Stimulated activated CD8-positive, alpha-beta memory T cell treated with anti-CD3 and anti-CD28 coated beads, Interleukin-2, amount 100 ng/mL, for 48 hours (primary cell): ENCODE results near the gene AXIN1.
"Not testable (repeated sequence)": the region's sequence is repeated elsewhere in the genome, so short reads cannot be mapped to it uniquely, and the experiment has no call there.

Experiments used
- DNase-seq, 2 donors: peaks; one replicate each; pipeline ENCODE4 v3.0.0-alpha.2; 2020; ENCODE audit warnings: low read depth in 2 of 2

The AXIN1 gene

DNA sequence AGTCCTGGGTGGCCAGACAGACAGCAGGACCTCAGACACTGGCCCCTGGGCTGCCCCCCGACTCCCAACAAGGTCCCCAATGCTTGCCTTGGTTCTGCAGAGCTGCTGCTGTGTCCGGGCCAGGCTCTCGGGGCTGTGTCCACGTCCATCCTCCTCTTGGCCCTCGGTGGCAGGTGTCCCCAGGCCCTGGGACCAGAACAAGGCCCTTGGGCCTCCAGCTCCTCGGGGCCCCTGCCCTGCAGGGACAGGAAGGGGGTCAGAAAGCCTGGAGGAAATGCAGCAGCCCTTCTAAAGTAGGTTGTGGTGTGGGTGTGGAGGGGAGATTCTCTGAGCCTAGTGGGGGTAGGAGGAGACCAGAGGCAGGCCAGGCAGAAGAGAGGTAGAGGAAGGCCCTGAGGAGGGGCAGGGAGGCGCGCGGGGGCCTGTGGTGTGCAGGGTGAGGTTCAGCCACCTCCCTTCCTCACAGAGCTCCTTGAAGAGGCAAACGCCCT, 2.5 kb upstream of the AXIN1 start:
- DNase-seq: no peak

DNA sequence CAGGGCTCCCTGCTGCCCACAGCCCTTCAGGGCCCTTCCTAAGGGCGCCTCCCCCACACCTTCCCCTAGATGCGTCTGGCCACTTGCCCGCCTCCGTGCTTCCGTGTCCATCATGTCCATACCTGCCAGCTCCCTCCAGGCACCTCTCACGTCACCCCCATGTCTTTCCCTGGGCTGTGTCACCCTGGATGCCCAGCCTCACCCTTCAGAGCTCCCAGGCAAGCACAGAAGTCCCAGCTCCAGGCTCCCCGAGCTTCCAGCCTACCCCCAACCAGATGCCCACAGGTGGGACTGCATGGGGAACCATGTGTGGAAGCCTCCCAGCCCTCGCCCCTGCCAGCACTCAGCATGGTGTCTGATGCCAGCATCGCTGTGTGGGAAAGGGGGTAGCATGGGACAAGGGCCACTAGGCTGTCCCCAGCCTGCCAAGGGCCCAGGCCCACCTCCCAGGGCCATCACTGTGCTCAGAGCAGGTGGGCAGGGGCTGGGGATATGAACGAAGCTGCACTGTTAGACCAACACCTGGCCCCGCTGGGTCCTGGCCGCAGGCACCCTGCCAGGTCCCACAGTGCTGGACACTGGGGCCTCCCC, 1.9 kb upstream of the AXIN1 start:
- no peak for DNase-seq

DNA sequence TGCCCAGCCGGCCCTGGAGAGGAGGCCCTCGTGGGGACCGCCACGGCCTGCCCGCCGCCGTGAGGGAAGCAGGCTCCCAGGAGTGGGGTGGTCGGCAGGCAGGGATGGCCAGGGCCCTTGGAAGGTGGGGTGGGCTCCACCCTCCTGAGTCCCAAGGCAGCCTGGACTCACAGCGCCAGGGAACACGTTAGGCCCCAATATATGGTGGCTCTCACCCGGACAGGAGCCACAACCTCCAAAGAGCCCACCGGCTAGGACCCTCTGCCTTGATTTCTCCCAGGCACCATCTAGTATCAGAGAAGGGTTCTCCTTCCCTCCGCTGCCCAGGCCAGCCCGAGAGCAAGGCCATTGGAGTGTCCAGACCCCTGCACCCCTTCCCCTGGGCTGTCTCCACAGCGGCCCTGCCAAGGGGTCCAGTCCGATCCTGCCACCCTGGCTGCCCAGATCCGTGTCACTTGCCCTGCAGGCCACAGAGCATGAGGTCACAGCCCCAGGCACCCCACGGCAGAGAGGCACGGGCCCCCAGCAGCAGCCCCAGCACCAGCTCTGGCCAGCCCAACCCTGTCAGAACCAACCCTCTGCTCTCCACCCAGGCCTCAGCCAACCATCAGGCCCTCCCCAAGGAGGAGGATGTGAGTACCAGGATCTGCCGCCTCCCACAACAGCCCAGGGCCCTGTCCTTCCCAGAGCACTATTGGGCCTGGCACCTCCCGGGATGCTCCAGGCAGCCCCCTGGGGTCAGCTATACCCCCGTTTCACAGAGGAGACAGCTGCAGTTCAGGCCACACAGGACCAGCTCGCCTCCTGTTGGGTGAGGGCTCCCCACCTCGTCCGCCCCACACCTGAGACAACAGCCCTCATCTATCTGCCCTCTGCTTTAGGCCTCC, 1.1 kb upstream of the AXIN1 start:
- DNase-seq: no peak

- DNase-seq: no peak
Measured at GRCh38 chr16:351804-352520, 561 bp downstream of the AXIN1 start.

GRCh38 chr16:350203-350602, 2.3 kb downstream of the AXIN1 start:
- DNase-seq: no peak

DNA sequence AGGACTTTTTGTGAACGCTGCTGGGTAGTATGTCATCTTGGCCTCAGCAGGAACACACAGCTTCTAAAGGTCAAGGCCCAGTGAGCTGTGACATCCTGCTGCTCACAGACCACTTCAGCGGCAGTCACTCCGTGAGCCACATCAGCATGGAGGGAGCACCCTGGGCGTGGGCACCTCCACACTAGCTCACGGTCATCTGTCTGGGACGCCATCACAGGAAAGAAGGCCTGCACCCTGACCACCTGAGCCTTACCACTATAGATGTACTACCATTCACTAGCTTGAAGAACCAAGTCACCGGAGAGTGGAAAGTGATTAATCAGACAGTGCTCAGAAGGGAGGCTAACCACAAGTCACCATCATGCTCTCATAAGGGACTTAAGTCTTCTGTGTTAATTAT, 3.3 kb downstream of the AXIN1 start:
- no peak for DNase-seq

- not testable (repeated sequence) for DNase-seq
Measured at GRCh38 chr16:348495-348894, 4.0 kb downstream of the AXIN1 start.

- DNase-seq: no peak
Measured at GRCh38 chr16:347203-347602, 5.3 kb downstream of the AXIN1 start.

DNA sequence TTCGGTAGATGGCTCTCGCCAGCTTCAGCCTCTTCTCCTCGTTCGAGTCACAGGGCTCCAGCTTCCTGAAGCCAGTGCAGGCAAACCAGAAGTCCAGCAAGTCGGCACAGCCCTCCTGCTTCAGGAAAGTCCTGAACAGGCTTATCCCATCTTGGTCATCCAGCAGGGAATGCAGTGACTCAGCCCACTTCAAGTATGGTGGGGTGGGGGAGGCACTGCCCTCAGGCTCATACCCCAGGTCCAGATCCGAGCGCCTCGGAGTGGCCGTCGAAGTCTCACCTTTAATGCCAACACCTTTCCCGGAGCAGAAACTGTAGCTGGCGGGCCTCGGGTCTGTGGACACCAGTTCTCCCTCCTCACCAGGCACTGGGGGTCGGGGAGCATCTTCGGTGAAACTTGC, 5.9 kb downstream of the AXIN1 start:
- DNase-seq: no peak

GRCh38 chr16:345772-346171, 6.8 kb downstream of the AXIN1 start:
- no peak for DNase-seq

DNA sequence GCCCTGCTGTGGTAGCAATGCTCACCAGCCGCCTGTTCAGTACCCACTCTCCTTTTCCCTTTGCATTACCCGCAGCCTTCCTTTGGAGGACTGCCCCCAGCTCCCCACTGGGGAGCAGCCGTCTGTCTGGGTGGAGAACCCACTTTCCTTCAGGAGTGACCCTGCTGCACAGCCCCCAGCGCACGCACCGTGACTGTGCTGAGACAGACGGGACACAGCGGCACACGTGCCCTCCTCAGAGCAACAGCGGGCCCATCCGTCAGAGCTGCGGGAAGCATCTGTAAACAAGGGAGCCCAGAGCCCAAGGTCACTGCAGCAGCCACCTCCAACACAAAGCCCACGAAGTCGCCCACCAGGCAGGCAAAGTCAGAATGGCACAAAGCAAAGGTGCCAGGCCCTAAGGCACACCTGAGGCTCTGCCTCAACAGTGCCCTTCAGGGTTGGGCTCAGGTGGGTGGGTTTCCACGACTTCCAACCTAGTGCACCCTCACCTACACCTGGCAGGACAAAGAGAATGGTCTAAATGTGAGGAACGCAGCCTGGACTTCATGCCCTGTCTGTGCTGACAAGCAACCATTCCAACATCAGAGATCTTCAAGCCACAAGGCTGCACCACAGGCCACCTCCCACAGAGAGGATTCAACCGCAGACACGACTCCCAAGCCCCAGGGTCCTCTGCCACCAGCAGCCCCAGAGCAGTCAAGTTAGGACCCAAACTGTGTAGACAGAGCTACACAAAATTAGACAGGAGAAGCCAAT, 9.9 kb downstream of the AXIN1 start:
- DNase-seq: no peak

- DNase-seq: not testable (repeated sequence)
Measured at GRCh38 chr16:341974-342336, 10.6 kb downstream of the AXIN1 start.

- not testable (repeated sequence) for DNase-seq
Measured at GRCh38 chr16:341095-341973, 11.2 kb downstream of the AXIN1 start.

- no peak for DNase-seq
Measured at GRCh38 chr16:340370-341091, 12.0 kb downstream of the AXIN1 start.

- DNase-seq: no peak
Measured at GRCh38 chr16:339680-340079, 12.8 kb downstream of the AXIN1 start.

- no peak for DNase-seq
Measured at GRCh38 chr16:337975-338575, 14.4 kb downstream of the AXIN1 start.

DNA sequence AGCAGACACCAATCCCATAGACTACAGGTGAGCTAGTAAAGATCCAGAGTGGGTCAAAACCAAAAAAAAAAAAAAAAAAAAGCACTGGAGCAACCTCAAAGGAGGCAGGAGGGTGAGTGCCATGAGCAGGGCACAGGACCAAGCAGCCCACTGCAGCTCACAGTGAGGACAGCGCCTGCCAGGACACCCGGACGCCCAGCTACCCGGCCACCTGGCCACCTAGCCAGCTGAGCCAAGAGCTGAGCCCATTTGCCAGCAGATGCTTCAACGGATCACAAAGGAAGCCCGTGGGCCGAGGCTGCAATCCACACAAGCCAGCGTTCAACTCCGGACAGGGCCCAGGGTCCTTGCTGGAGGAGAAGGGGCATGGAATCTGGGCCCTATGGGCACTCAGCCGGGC, 15.1 kb downstream of the AXIN1 start:
- DNase-seq: no peak

GRCh38 chr16:336269-336668, 16.3 kb downstream of the AXIN1 start:
- DNase-seq: no peak

GRCh38 chr16:334861-335632, 17.5 kb downstream of the AXIN1 start:
- not testable (repeated sequence) for DNase-seq
